Gastroesophageal sphincter (tissue), 4 donors: ENCODE measurements around the gene ADGRB2. TPM values are rescaled to one million over a fixed set of nuclear protein-coding genes. Genes with fewer than 3 reads are reported as not detected.

Experiments
- ATAC-seq: fragments of 150-250 bp; one replicate; pipeline ENCODE4 v1.9.1; 2016; ENCODE audit warnings: mild to moderate bottlenecking, moderate library complexity
- H3K27ac ChIP-seq, 4 donors: fragments of 200-600 bp; sonication (generic) in 3 of 4; 1 replicate in 3 of 4; 2 replicates in 1 of 4; pipeline ENCODE4 v1.5.1; 2016 to 2019
- H3K27me3 ChIP-seq: fragments of 200-600 bp; sonication (generic); one replicate; pipeline ENCODE4 v1.5.1; 2019
- H3K36me3 ChIP-seq, 2 donors: fragments of 200-600 bp; sonication (generic); one replicate each; pipeline ENCODE4 v1.5.1; 2019; ENCODE audit warnings: control low read depth in 1 of 2
- H3K4me1 ChIP-seq, 3 donors: fragments of 200-600 bp; sonication (generic); 1 replicate in 2 of 3; 2 replicates in 1 of 3; pipeline ENCODE4 v1.5.1; 2016 to 2019; ENCODE audit warnings: control low read depth in 2 of 3
- H3K4me3 ChIP-seq, 2 donors: fragments of 200-600 bp; sonication (generic); one replicate each; pipeline ENCODE4 v1.5.1; 2019; ENCODE audit warnings: mild to moderate bottlenecking in 1 of 2, moderate library complexity in 1 of 2
- H3K9me3 ChIP-seq, 3 donors: fragments of 200-600 bp; sonication (generic); one replicate each; pipeline ENCODE4 v1.5.1; 2017 to 2019; ENCODE audit warnings: control low read depth in 2 of 3
- EP300 ChIP-seq: sonication (generic); formaldehyde crosslinking; IDR thresholded peaks from one replicate; pipeline ENCODE4 v1.6.1; 2017; ENCODE audit warnings: antibody characterized with exemption, mild to moderate bottlenecking
- POLR2A ChIP-seq, 2 donors: fragments of 450-650 bp; IDR thresholded peaks; one replicate each; pipeline ENCODE4 v1.6.1; 2017; ENCODE audit warnings: antibody characterized with exemption in 2 of 2, mild to moderate bottlenecking in 2 of 2, moderate library complexity in 1 of 2
- POLR2AphosphoS5 ChIP-seq: sonication (generic); formaldehyde crosslinking; IDR thresholded peaks from one replicate; pipeline ENCODE4 v1.6.1; 2017; ENCODE audit warnings: antibody characterized with exemption
- WGBS, 2 donors: methylation state at CpG; one replicate each; pipeline ENCODE4 v1.1.5; 2018; ENCODE audit warnings: low coverage in 1 of 2; 5-methylcytosine and 5-hydroxymethylcytosine counted together
- total RNA-seq, 4 donors: library from RNA; depleted of rRNA; stranded (reverse); fragments of >200 nt; gene quantifications; one replicate each; pipeline ENCODE4 v1.1.0, GENCODE V29; 2016
- TF ChIP-seq, protein P1 (sequence below), 4 experiments: fragments of 200-600 bp in 2 of 4; fragments of 450-650 bp in 2 of 4; sonication (generic) in 1 of 4; IDR thresholded peaks; one replicate each; pipeline ENCODE4 v1.5.1; 2017 to 2019; ENCODE audit warnings: antibody characterized with exemption in 4 of 4, mild to moderate bottlenecking in 2 of 4, moderate library complexity in 2 of 4

ADGRB2 gene
- total RNA-seq, 4 donors from 2014 or later = 1.7 to 6.0 (median 3.2) TPM

GRCh38 chr1:31742462-31743212, 21.5 kb downstream of the ADGRB2 start:
- H3K36me3 ChIP-seq = peaks cover 0 to 11% of the 10 kb centered on the region in 2 donors
- H3K27me3 ChIP-seq = no peaks in the 10 kb centered on the region
- H3K4me3 ChIP-seq = no peak overlapping the region
- no peak for TF ChIP-seq EP300
- TF ChIP-seq, protein P1, sequence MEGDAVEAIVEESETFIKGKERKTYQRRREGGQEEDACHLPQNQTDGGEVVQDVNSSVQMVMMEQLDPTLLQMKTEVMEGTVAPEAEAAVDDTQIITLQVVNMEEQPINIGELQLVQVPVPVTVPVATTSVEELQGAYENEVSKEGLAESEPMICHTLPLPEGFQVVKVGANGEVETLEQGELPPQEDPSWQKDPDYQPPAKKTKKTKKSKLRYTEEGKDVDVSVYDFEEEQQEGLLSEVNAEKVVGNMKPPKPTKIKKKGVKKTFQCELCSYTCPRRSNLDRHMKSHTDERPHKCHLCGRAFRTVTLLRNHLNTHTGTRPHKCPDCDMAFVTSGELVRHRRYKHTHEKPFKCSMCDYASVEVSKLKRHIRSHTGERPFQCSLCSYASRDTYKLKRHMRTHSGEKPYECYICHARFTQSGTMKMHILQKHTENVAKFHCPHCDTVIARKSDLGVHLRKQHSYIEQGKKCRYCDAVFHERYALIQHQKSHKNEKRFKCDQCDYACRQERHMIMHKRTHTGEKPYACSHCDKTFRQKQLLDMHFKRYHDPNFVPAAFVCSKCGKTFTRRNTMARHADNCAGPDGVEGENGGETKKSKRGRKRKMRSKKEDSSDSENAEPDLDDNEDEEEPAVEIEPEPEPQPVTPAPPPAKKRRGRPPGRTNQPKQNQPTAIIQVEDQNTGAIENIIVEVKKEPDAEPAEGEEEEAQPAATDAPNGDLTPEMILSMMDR (IDR thresholded peaks at IDR 0.05) = no peak
- no peak for TF ChIP-seq POLR2A (IDR thresholded peaks at IDR 0.05)
- no peak for TF ChIP-seq POLR2AphosphoS5
- no peak for ATAC-seq
- H3K27ac ChIP-seq = no peak overlapping the region
- H3K9me3 ChIP-seq = no peaks in the 10 kb centered on the region
- peaks cover 0 to 15% (median 0%) of the 10 kb centered on the region in 3 donors for H3K4me1 ChIP-seq
- WGBS, 2 donors = 75% methylated on average over 3 of the region's 32 CpGs; no CpG with 5 or more reads in 1 of the 2 donors

- Histone ChIP-seq H3K36me3 (peaks cover 0 to 15% of the 10 kb centered on the region in 2 donors), H3K9me3 (no peaks in the 10 kb centered on the region), H3K27me3 (no peaks in the 10 kb centered on the region), H3K27ac (no peak overlapping the region), H3K4me3 (no peak overlapping the region), H3K4me1 (no peaks in the 10 kb centered on the region)
- WGBS, 2 donors = 30 to 60% methylated on average over 1 to 2 of the region's 12 CpGs
- no peak for ATAC-seq
- no peak for TF ChIP-seq EP300
- no peak for TF ChIP-seq POLR2A (IDR thresholded peaks at IDR 0.05)
- no peak for TF ChIP-seq POLR2AphosphoS5
- TF ChIP-seq, protein P1 (IDR thresholded peaks at IDR 0.05) = no peak
Measured at GRCh38 chr1:31739346-31739745, 24.8 kb downstream of the ADGRB2 start.

DNA sequence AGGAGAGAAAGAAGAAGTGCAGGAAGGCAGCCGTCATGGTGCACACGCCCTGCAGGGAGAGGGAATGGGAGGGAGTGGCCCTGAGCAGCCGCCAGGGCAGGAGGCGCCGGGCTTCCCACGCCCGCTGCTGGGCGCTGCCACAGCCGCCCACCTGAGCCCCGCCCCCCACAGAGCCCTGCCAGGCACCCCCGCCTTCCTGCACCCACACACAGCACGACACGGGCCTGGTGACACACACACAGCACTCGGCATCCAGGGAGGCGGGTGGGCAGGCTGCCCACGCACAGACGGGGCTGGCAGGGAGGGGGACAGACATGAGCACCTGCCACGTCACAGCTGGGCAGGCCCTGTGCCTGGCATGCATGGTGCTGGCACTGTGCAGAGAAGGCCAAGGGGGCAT, 27.5 kb downstream of the ADGRB2 start:
- TF ChIP-seq POLR2AphosphoS5 = no peak
- TF ChIP-seq EP300 = no peak
- TF ChIP-seq, protein P1 (IDR thresholded peaks at IDR 0.05) = no peak
- TF ChIP-seq POLR2A (IDR thresholded peaks at IDR 0.05) = no peak
- ATAC-seq = no peak
- Histone ChIP-seq H3K36me3 (peaks cover 0 to 15% of the 10 kb centered on the region in 2 donors), H3K4me3 (no peak overlapping the region), H3K9me3 (no peaks in the 10 kb centered on the region), H3K27ac (no peak overlapping the region), H3K4me1 (no peaks in the 10 kb centered on the region), H3K27me3 (no peaks in the 10 kb centered on the region)
- WGBS, 2 donors = no CpG with 5 or more reads among the region's 18 CpGs

DNA sequence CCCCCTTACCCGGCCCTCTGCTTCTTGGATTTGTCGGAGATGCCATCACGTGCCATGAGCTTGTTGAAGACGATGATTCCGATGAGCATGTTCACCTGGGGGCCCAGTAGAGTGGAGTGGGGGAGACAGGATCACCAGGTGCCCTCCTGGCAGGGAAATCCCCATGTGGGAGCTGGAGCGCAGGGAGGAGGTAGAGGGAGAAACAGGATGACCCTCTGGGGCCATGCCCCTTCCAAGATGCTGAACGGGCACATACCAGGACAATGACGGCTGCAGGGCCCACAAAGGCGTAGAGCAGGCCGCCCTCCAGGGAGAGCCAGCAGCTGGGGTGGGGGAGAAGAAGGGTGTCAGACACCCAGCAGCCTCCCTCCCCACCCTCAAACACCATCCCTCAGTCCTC, 28.6 kb downstream of the ADGRB2 start:
- Histone ChIP-seq H3K4me3 (no peak overlapping the region), H3K4me1 (no peaks in the 10 kb centered on the region), H3K27me3 (no peaks in the 10 kb centered on the region), H3K36me3 (peaks cover 0 to 15% of the 10 kb centered on the region in 2 donors), H3K27ac (no peak overlapping the region), H3K9me3 (no peaks in the 10 kb centered on the region)
- 89 to 92% methylated on average over 2 to 3 of the region's 10 CpGs for WGBS, 2 donors
- TF ChIP-seq POLR2A (IDR thresholded peaks at IDR 0.05) (no peak), EP300 (no peak), POLR2AphosphoS5 (no peak)
- TF ChIP-seq, protein P1 (IDR thresholded peaks at IDR 0.05) = no peak
- no peak for ATAC-seq

GRCh38 chr1:31734582-31735107, 29.5 kb downstream of the ADGRB2 start:
- TF ChIP-seq POLR2A (IDR thresholded peaks at IDR 0.05) = no peak
- no peak for TF ChIP-seq POLR2AphosphoS5
- no peak for TF ChIP-seq EP300
- TF ChIP-seq, protein P1 (IDR thresholded peaks at IDR 0.05) = no peak

More at GRCh38 chr1:31734582-31735107, 29.5 kb downstream of the ADGRB2 start:
- no peak for ATAC-seq
- H3K27ac ChIP-seq = no peak overlapping the region
- H3K27me3 ChIP-seq = no peaks in the 10 kb centered on the region
- peaks cover 0 to 15% of the 10 kb centered on the region in 2 donors for H3K36me3 ChIP-seq
- no peak overlapping the region for H3K4me3 ChIP-seq
- 86 to 100% methylated on average over 1 of the region's 7 CpGs for WGBS, 2 donors
- no peaks in the 10 kb centered on the region for H3K9me3 ChIP-seq
- H3K4me1 ChIP-seq = no peaks in the 10 kb centered on the region
